ENCODE data around the gene ALDH3A1.

ALDH3A1 gene

DNA sequence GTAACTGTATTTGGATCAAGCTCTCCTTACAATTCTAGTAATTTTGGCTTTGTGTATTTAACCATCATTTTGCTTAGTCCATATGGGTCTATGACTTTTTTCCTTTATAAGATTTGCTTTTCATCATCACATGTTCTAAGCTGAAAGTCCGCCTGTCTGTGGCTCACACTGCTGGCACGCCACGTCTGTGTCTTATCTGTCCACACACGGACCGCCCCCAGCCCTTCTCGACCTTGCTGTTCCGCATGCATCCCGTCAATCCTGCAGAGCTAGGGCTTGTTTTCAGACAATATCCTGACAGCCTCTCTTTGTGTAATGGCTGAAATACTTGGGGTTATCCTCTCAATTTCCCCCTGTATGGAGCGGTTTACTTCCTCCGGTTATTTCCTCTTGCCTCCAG lies 8.4 kb upstream of the ALDH3A1 start:
- H3K27ac ChIP-seq (ENCODE audit: low read depth, low read length): no peak overlapping the region
- no peak overlapping the region for H3K9ac ChIP-seq (ENCODE audit: low read length)
- H3K9me3 ChIP-seq (ENCODE audit: low read length): no peaks in the 10 kb centered on the region
- no peaks in the 10 kb centered on the region for H3K4me1 ChIP-seq (ENCODE audit: insufficient read depth, low read length)
- H3K4me3 ChIP-seq (ENCODE audit: low read depth in 1 of 2, low read length in 2 of 2): no peak overlapping the region
- H3K36me3 ChIP-seq (ENCODE audit: insufficient read depth, low read length): no peaks in the 10 kb centered on the region
- no peaks in the 10 kb centered on the region for H3K27me3 ChIP-seq (ENCODE audit: control insufficient read depth in 1 of 2, insufficient read depth in 2 of 2, low read length in 2 of 2)

DNA sequence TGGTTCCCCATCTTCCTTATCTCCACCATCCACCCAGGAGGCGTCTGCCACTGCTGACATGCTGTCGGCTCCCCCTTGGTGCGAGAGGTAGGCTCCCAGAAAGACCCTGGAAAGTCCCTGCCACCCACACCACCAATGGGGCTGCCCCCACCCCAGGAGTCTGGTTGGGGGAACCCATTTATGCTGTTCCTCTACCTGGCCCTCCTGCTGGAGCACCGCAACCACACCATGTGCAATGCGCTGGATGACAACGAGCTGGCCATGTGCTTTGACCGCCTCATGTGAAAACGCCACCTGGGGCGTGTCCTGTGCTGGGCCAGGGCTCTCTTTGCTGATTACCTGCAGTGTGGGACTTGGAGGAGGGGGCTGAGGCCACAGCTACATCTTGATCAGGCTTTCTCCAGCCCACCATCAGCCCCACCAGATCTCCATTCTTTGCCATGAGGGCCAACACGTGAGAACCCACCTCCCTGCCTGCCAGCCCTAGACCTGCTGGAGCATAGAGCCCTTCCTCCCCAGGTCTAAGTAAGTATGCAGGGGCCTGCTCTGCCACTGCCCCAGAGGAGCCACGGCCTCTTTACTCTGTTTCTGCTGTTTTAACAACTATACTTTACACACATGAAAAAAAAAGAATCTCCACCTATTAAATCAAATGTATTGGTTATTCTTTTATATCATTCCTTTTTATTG lies 7.9 kb upstream of the ALDH3A1 start:
- H3K4me3 ChIP-seq (ENCODE audit: low read depth in 1 of 2, low read length in 2 of 2): no peak overlapping the region

DNA sequence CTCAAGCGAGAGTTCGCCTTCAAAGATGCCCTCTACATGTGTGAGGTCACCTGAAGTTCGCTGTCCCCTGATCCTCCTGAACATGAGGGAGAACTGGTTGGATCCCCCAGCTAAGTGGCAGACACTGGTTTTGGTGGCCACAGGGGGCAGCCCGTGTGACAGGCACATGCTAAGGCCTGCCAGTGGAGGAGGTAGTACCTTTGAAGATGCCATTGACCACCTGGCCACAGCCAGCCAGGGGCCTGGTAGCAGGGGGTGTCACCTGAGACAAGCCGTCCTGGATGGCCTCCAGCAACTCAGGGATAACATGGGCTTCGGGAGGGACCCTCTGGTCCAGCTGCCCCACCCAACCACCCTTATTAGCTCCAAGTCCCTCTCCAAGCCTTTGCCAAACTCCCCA lies 7.3 kb upstream of the ALDH3A1 start:
- H3K4me1 ChIP-seq (ENCODE audit: insufficient read depth, low read length): no peaks in the 10 kb centered on the region
- no peak overlapping the region for H3K9ac ChIP-seq (ENCODE audit: low read length)
- H3K9me3 ChIP-seq (ENCODE audit: low read length): no peaks in the 10 kb centered on the region
- no peak overlapping the region for H3K27ac ChIP-seq (ENCODE audit: low read depth, low read length)
- no peaks in the 10 kb centered on the region for H3K36me3 ChIP-seq (ENCODE audit: insufficient read depth, low read length)
- no peak overlapping the region for H3K4me3 ChIP-seq (ENCODE audit: low read depth in 1 of 2, low read length in 2 of 2)
- no peaks in the 10 kb centered on the region for H3K27me3 ChIP-seq (ENCODE audit: control insufficient read depth in 1 of 2, insufficient read depth in 2 of 2, low read length in 2 of 2)

More for the DNA sequence above, 7.9 kb upstream of the ALDH3A1 start:
- Histone ChIP-seq H3K27ac (ENCODE audit: low read depth, low read length) (no peak overlapping the region), H3K9me3 (ENCODE audit: low read length) (no peaks in the 10 kb centered on the region), H3K36me3 (ENCODE audit: insufficient read depth, low read length) (no peaks in the 10 kb centered on the region), H3K4me1 (ENCODE audit: insufficient read depth, low read length) (no peaks in the 10 kb centered on the region), H3K9ac (ENCODE audit: low read length) (no peak overlapping the region), H3K27me3 (ENCODE audit: control insufficient read depth in 1 of 2, insufficient read depth in 2 of 2, low read length in 2 of 2) (no peaks in the 10 kb centered on the region)

DNA sequence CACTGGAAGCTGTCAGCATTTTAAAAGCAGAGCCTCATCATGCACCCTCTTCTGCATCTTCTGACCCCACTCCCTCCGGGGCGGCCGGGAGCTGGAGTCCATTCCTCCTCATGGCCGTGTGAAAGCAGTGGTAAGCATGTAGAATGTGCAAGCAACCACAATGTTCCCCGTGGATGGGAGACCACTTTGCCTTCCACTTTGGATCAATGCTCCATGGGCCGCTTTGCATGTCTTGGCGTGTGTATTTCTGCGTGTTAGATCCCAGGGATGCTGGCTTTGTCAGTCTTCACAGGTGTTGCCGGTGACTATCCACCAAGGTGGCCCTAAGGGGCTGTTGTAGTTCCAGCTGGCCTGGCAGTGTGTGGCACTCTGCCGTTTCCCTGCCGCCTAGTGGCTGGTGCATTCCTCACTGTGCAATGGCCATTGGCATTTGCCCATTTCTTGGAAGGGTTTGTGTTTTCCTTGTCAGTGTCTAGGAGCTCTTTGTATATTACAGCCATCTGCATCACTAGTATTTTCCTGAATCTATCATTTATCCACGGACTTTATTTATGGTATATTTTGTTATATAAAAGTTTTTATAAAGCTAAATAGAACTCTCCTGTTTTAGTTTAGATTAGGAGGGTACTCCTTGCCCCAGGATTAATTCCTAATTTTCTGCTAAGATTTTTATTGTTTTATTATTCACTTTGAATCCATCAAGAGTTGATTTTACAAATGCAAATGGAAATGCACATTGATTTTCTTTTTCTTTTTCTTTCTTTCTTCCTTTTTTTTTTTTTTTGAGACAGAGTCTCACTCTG lies 5.8 kb upstream of the ALDH3A1 start:
- Histone ChIP-seq H3K4me3 (ENCODE audit: low read depth in 1 of 2, low read length in 2 of 2) (no peak overlapping the region), H3K9me3 (ENCODE audit: low read length) (no peaks in the 10 kb centered on the region), H3K36me3 (ENCODE audit: insufficient read depth, low read length) (no peaks in the 10 kb centered on the region), H3K9ac (ENCODE audit: low read length) (no peak overlapping the region), H3K4me1 (ENCODE audit: insufficient read depth, low read length) (no peaks in the 10 kb centered on the region), H3K27me3 (ENCODE audit: control insufficient read depth in 1 of 2, insufficient read depth in 2 of 2, low read length in 2 of 2) (no peaks in the 10 kb centered on the region), H3K27ac (ENCODE audit: low read depth, low read length) (no peak overlapping the region)

DNA sequence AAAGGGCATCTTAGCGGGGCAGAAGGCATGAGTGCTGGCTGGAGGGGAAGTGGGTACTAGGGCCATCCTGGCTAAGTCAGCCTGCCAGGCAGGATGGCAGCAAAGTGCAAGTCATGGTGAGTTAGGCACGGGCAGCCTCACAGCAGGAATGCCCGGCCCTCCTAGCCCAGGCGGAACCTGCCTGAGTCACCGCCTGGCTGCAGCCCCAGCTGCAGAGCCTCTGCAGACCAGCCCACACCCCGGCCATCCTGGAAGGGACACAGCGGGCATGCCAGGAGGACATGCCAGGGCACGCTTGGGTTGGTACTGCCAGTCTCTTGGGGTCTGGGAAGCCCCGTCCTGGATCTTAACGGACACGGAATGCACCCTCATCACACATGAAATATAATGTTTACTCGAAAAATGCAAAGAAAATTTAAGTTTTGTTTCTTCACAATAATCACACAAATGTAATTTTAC lies 5.0 kb upstream of the ALDH3A1 start:
- Histone ChIP-seq H3K9ac (ENCODE audit: low read length) (no peak overlapping the region), H3K27ac (ENCODE audit: low read depth, low read length) (peak overlapping the region; percentile 63), H3K36me3 (ENCODE audit: insufficient read depth, low read length) (no peaks in the 10 kb centered on the region), H3K9me3 (ENCODE audit: low read length) (no peaks in the 10 kb centered on the region), H3K4me1 (ENCODE audit: insufficient read depth, low read length) (no peaks in the 10 kb centered on the region), H3K4me3 (ENCODE audit: low read depth in 1 of 2, low read length in 2 of 2) (no peak overlapping the region), H3K27me3 (ENCODE audit: control insufficient read depth in 1 of 2, insufficient read depth in 2 of 2, low read length in 2 of 2) (no peaks in the 10 kb centered on the region)

DNA sequence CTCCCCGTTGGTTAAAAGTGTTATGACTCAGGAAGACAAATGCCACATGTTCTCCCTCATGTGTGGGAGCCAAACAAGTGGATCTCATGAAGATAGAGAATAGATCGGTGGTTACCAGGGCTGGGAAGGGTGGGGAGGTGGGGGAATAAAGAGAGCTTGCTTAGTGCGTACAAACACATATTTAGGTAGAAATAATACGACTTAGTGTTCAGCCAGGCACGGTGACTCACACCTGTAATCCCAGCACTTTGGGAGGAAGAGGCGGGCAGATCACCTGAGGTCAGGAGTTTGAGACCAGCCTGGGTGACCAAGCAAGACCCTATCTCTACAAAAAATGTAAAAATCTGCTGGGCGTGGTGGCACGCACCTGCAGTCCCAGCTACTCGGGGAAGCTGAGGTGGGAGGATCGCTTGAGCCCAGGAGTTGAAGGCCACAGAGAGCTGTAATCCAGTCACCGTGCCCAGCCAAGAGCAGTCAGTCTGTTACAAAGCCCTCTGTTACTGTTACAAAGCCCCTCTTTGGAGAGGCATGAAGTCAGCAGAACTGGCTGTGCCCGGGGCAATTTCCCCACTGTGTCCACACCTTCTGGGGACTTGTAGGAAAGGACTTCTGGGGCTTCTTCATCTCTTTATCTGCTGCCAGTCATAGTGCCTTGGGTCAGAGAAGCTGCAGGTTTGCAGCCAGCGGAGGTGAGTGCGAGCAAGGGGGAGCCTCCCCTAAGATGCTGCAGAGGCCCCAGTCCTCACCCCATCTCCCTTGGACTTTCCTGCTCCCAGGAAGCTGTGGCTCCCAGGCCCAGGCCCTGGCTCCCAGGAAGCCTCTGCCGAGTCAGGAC lies 4.3 kb upstream of the ALDH3A1 start:
- H3K4me1 ChIP-seq (ENCODE audit: insufficient read depth, low read length): no peaks in the 10 kb centered on the region
- H3K9ac ChIP-seq (ENCODE audit: low read length): no peak overlapping the region
- peak overlapping the region; percentile 63 for H3K27ac ChIP-seq (ENCODE audit: low read depth, low read length)
- H3K9me3 ChIP-seq (ENCODE audit: low read length): no peaks in the 10 kb centered on the region
- H3K36me3 ChIP-seq (ENCODE audit: insufficient read depth, low read length): no peaks in the 10 kb centered on the region
- H3K27me3 ChIP-seq (ENCODE audit: control insufficient read depth in 1 of 2, insufficient read depth in 2 of 2, low read length in 2 of 2): no peaks in the 10 kb centered on the region
- H3K4me3 ChIP-seq (ENCODE audit: low read depth in 1 of 2, low read length in 2 of 2): no peak overlapping the region

DNA sequence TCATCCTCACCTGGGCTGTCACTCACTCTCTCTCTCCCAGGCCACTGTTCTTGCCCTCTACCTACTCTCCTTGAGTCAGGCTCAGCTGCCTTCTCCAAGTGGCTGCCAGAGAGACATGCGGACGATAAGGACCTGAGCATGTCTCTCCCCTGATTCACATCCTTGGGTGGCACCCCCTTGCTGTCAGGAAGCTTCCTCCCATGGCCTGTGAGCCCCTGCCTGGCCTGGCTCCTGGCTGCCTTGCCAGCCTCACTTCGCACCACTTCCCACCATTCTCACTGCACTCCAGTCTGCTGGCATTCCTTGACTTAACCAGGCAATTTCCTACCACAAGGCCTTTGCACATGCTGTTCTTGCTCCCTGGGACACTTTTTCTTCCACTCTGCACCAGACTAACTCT lies 2.7 kb upstream of the ALDH3A1 start:
- Histone ChIP-seq H3K27ac (ENCODE audit: low read depth, low read length) (no peak overlapping the region), H3K4me1 (ENCODE audit: insufficient read depth, low read length) (no peaks in the 10 kb centered on the region)

DNA sequence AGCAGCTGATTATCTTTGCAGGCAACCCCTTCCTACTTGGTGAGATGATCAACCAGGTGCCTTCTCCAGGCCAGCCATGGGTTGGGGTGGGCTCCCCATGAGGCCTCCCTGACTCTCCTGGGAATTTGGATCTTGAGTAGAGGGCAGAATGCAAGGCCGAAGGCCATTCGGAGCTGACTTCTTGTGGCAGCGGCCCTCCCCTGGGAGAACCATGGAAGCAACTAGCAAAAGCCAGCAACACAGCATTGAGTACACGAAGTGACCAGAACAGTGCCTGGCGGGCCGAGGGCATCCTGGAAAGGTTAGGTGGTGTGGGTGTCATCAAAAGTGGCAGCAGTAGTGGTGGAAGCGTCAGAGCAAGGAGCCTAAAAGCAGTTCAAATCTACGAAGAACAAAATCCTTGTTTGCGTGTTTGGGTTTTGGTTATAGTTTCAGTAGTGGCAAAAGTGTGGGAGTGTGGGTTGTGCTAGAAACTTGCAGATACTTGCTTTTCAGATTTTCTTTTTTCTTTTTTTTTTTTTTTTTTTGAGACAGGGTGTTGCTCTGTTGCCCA lies 2.0 kb upstream of the ALDH3A1 start:
- Histone ChIP-seq H3K36me3 (ENCODE audit: insufficient read depth, low read length) (no peaks in the 10 kb centered on the region), H3K27ac (ENCODE audit: low read depth, low read length) (no peak overlapping the region), H3K9me3 (ENCODE audit: low read length) (no peaks in the 10 kb centered on the region), H3K4me1 (ENCODE audit: insufficient read depth, low read length) (peaks cover 5% of the 10 kb centered on the region), H3K9ac (ENCODE audit: low read length) (no peak overlapping the region), H3K4me3 (ENCODE audit: low read depth in 1 of 2, low read length in 2 of 2) (no peak overlapping the region), H3K27me3 (ENCODE audit: control insufficient read depth in 1 of 2, insufficient read depth in 2 of 2, low read length in 2 of 2) (no peaks in the 10 kb centered on the region)

More for the DNA sequence above, 2.7 kb upstream of the ALDH3A1 start:
- Histone ChIP-seq H3K4me3 (ENCODE audit: low read depth in 1 of 2, low read length in 2 of 2) (no peak overlapping the region), H3K27me3 (ENCODE audit: control insufficient read depth in 1 of 2, insufficient read depth in 2 of 2, low read length in 2 of 2) (no peaks in the 10 kb centered on the region), H3K36me3 (ENCODE audit: insufficient read depth, low read length) (no peaks in the 10 kb centered on the region), H3K9ac (ENCODE audit: low read length) (no peak overlapping the region), H3K9me3 (ENCODE audit: low read length) (no peaks in the 10 kb centered on the region)

DNA sequence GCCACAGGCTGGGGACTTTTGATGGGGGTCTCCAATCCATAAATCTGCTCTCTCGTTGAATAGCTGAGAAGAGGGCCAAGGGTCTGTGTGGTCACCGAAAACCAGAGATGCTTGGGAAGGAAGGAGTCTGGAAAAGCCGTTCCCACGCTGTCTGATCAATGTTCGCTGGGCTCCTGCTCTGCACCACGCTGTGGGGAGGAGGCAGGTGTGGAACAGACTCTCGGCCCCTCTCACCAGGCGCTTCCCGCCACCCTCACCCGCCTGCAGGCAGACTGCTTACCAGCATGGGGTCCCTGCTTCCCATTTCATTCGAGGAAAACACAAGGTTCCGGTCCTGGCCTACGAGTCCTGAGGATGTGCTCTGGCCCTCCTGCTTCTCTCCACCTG lies 702 bp upstream of the ALDH3A1 start:
- Histone ChIP-seq H3K9ac (ENCODE audit: low read length) (no peak overlapping the region), H3K27ac (ENCODE audit: low read depth, low read length) (no peak overlapping the region), H3K4me1 (ENCODE audit: insufficient read depth, low read length) (peaks cover 7% of the 10 kb centered on the region)

DNA sequence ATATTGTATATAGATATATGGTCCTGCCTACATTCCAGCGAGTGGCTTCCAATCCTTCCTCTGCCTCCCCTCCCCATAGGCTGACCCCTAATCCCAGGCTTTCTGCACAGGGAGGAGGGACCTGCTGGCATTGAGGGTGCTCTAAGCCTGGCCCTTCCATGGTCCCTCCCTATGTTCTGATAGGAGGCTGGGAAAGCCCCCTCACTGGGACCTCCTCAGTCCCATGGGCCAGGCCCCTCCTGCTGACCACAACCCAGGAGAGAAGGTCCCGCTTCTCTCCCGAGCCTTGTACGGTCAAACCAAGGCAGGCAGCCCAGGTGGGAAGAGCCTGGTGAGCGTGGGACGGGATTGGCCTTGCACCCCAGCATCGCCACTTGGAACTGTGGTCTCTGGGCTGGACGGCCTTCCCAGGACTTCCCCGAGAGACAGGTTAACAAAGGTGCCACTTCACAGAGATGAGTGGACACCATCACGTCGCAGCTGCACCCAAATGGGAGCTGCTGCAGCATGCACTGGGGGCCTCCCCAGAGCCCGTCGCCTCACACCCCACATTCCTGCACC lies 859 bp downstream of the ALDH3A1 start:
- Histone ChIP-seq H3K27me3 (ENCODE audit: control insufficient read depth in 1 of 2, insufficient read depth in 2 of 2, low read length in 2 of 2) (no peaks in the 10 kb centered on the region), H3K4me1 (ENCODE audit: insufficient read depth, low read length) (peaks cover 7% of the 10 kb centered on the region), H3K4me3 (ENCODE audit: low read depth in 1 of 2, low read length in 2 of 2) (no peak overlapping the region), H3K27ac (ENCODE audit: low read depth, low read length) (no peak overlapping the region), H3K9ac (ENCODE audit: low read length) (no peak overlapping the region), H3K9me3 (ENCODE audit: low read length) (no peaks in the 10 kb centered on the region), H3K36me3 (ENCODE audit: insufficient read depth, low read length) (no peaks in the 10 kb centered on the region)

More for the DNA sequence above, 702 bp upstream of the ALDH3A1 start:
- Histone ChIP-seq H3K9me3 (ENCODE audit: low read length) (no peaks in the 10 kb centered on the region), H3K27me3 (ENCODE audit: control insufficient read depth in 1 of 2, insufficient read depth in 2 of 2, low read length in 2 of 2) (no peaks in the 10 kb centered on the region), H3K4me3 (ENCODE audit: low read depth in 1 of 2, low read length in 2 of 2) (no peak overlapping the region), H3K36me3 (ENCODE audit: insufficient read depth, low read length) (no peaks in the 10 kb centered on the region)

DNA sequence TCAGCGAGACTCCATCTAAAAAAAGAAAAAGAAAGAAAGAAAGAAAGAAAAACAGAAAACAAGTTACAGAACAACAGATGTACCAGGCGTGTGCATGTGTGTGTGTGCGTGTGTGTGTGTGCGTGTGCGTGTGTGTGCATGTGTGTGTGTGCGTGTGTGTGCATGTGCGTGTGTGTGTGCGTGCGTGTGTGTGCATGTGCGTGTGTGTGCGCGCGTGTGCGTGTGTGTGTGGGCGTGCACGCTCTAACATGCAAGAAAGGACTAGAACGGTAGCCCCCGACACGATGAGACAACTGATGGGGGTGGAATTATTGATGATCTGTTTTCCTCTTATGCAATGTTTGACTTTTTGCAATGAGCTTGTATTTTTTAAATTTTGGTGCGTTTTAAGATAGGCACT lies 1.6 kb downstream of the ALDH3A1 start:
- Histone ChIP-seq H3K27me3 (ENCODE audit: control insufficient read depth in 1 of 2, insufficient read depth in 2 of 2, low read length in 2 of 2) (no peaks in the 10 kb centered on the region), H3K9me3 (ENCODE audit: low read length) (no peaks in the 10 kb centered on the region), H3K4me3 (ENCODE audit: low read depth in 1 of 2, low read length in 2 of 2) (no peak overlapping the region), H3K9ac (ENCODE audit: low read length) (no peak overlapping the region), H3K36me3 (ENCODE audit: insufficient read depth, low read length) (no peaks in the 10 kb centered on the region), H3K27ac (ENCODE audit: low read depth, low read length) (no peak overlapping the region), H3K4me1 (ENCODE audit: insufficient read depth, low read length) (peaks cover 7% of the 10 kb centered on the region)

All from muscle layer of colon (tissue), 2 donors.